Activated CD8-positive, alpha-beta T cell treated with anti-CD3 and anti-CD28 coated beads, Interleukin-2, amount 10 ng/mL, durations not matched to agents 7 days and 5 days (primary cell): ENCODE results near the gene MST1R. TPM values are rescaled to one million over a fixed set of nuclear protein-coding genes. Genes with fewer than 3 reads are reported as not detected.
"Not testable (repeated sequence)": the region's sequence is repeated elsewhere in the genome, so short reads cannot be mapped to it uniquely, and the experiment has no call there.

ENCODE experiments used
- ATAC-seq: fragments of 150-1000 bp; cut with Tn5 transposase; one replicate; pipeline ENCODE4 v1.10.0; 2021; ENCODE audit warnings: moderate library complexity
- CTCF ChIA-PET: fragments of 350-600 bp; sonication (Branson Sonifier 250); formaldehyde crosslinking; loops from one replicate; lab custom pipeline; 2021; ENCODE audit warnings: antibody characterized with exemption; lab: Charles Lee
- POLR2A ChIA-PET: fragments of 350-600 bp; sonication (Branson Sonifier 250); formaldehyde crosslinking; loops from one replicate; lab custom pipeline; 2021; ENCODE audit warnings: antibody characterized with exemption; lab: Charles Lee
- DNase-seq: peaks from one replicate; pipeline ENCODE4 v3.0.0-alpha.2; 2020
- H3K27ac Mint-ChIP-seq: one replicate; pipeline ENCODE4 v1.8.0; 2021; ENCODE audit warnings: mild to moderate bottlenecking, mixed read lengths
- H3K27me3 Mint-ChIP-seq: one replicate; pipeline ENCODE4 v1.8.0; 2021; ENCODE audit warnings: low read depth, mixed read lengths
- H3K36me3 Mint-ChIP-seq: one replicate; pipeline ENCODE4 v1.8.0; 2021; ENCODE audit warnings: low read depth, mixed read lengths
- H3K4me1 Mint-ChIP-seq: one replicate; pipeline ENCODE4 v1.8.0; 2021; ENCODE audit warnings: low read depth, mixed read lengths
- H3K4me3 Mint-ChIP-seq: one replicate; pipeline ENCODE4 v1.8.0; 2021; ENCODE audit warnings: mild to moderate bottlenecking, mixed read lengths
- H3K9me3 Mint-ChIP-seq: one replicate; pipeline ENCODE4 v1.8.0; 2022; ENCODE audit warnings: mixed read lengths; ENCODE audit not compliant: insufficient read depth
- total RNA-seq, 2 experiments: library from RNA; stranded (reverse); gene quantifications; one replicate each; pipeline ENCODE4 v1.2.3, GENCODE V29; 2021

MST1R gene
- total RNA-seq, 2 experiments from 2014 or later: 3.2 to 3.9 TPM

- CTCF ChIA-PET: interaction anchor here (1.1 to 3.1 kb wide), 2 partner anchors 9 to 11 kb away, joined by 3 to 19 read pairs; partner anchors contain the start of gene RBM6
- Mint-ChIP-seq H3K4me3 (peak overlapping the region; percentile 80), H3K27me3 (no peaks in the 10 kb centered on the region), H3K27ac (peak overlapping the region; percentile 25), H3K4me1 (peaks cover 26% of the 10 kb centered on the region), H3K36me3 (peaks cover 7% of the 10 kb centered on the region), H3K9me3 (no peaks in the 10 kb centered on the region)
- ATAC-seq (no peak), DNase-seq (no peak)
- POLR2A ChIA-PET: interaction anchor here (3.0 kb wide), 1 partner anchor 11 kb away, joined by 24 read pairs; the partner anchor contains the start of gene RBM6
These were observed 24.9 kb upstream of the MST1R start for GRCh38 chr3:49928481-49929017.

- ChIA-PET POLR2A (no interaction called here), CTCF (no interaction called here)
- Mint-ChIP-seq H3K9me3 (no peaks in the 10 kb centered on the region), H3K4me1 (peaks cover 26% of the 10 kb centered on the region), H3K4me3 (peak overlapping the region; percentile 80), H3K27ac (no peak overlapping the region), H3K36me3 (peaks cover 7% of the 10 kb centered on the region), H3K27me3 (no peaks in the 10 kb centered on the region)
- ATAC-seq (no peak), DNase-seq (no peak)
These were observed 24.1 kb upstream of the MST1R start for GRCh38 chr3:49927798-49928197.

- Mint-ChIP-seq H3K4me3 (no peak overlapping the region), H3K27ac (peak overlapping the region; percentile 12), H3K36me3 (peaks cover 7% of the 10 kb centered on the region), H3K4me1 (peaks cover 26% of the 10 kb centered on the region), H3K27me3 (no peaks in the 10 kb centered on the region), H3K9me3 (no peaks in the 10 kb centered on the region)
- ChIA-PET POLR2A (no interaction called here), CTCF (no interaction called here)
- DNase-seq: no peak
- no peak for ATAC-seq
These were observed 22.6 kb upstream of the MST1R start for GRCh38 chr3:49926117-49926728.

- Mint-ChIP-seq H3K27ac (no peak overlapping the region), H3K4me1 (peaks cover 24% of the 10 kb centered on the region), H3K36me3 (peaks cover 7% of the 10 kb centered on the region), H3K27me3 (no peaks in the 10 kb centered on the region), H3K9me3 (no peaks in the 10 kb centered on the region), H3K4me3 (no peak overlapping the region)
- ChIA-PET CTCF (interaction anchor here (1.5 kb wide), 1 partner anchor 9 kb away, joined by 4 read pairs; no protein-coding TSS in a partner anchor), POLR2A (interaction anchor here (1.7 kb wide), 1 partner anchor 15 kb away, joined by 6 read pairs; the partner anchor contains the start of gene RBM6)
- DNase-seq: no peak
- ATAC-seq: no peak
These were observed 21.8 kb upstream of the MST1R start for GRCh38 chr3:49925485-49925884.

- Mint-ChIP-seq H3K4me1 (peaks cover 18% of the 10 kb centered on the region), H3K27ac (no peak overlapping the region), H3K27me3 (no peaks in the 10 kb centered on the region), H3K36me3 (peaks cover 7% of the 10 kb centered on the region), H3K9me3 (no peaks in the 10 kb centered on the region), H3K4me3 (no peak overlapping the region)
- ATAC-seq: no peak
- no peak for DNase-seq
- CTCF ChIA-PET: interaction anchor here (1.5 kb wide), 1 partner anchor 8 kb away, joined by 4 read pairs; no protein-coding TSS in a partner anchor
- POLR2A ChIA-PET: interaction anchor here (0.6 to 1.7 kb wide), 2 partner anchors 16 to 69 kb away, joined by 3 to 6 read pairs; partner anchors contain the start of genes RBM6 and TRAIP
These were observed 21.0 kb upstream of the MST1R start for GRCh38 chr3:49924683-49925082.

GRCh38 chr3:49917806-49918590 is 14.3 kb upstream of the MST1R start:
- H3K4me3 Mint-ChIP-seq, H3K4me1 Mint-ChIP-seq, H3K27me3 Mint-ChIP-seq, DNase-seq, H3K36me3 Mint-ChIP-seq, H3K9me3 Mint-ChIP-seq: not testable (repeated sequence)
- peak overlapping the region; percentile 63 for H3K27ac Mint-ChIP-seq
- peak; percentile 49 for ATAC-seq
- ChIA-PET POLR2A (interaction anchor here (1.0 kb wide), 1 partner anchor 11 kb away, joined by 4 read pairs; the partner anchor contains the start of gene MON1A), CTCF (interaction anchor here (0.8 to 1.0 kb wide), 2 partner anchors 11 to 12 kb away, joined by 3 read pairs; partner anchors contain the start of gene MON1A)

- Mint-ChIP-seq H3K27ac (no peak overlapping the region), H3K36me3 (no peaks in the 10 kb centered on the region), H3K9me3 (no peaks in the 10 kb centered on the region), H3K4me1 (peaks cover 2% of the 10 kb centered on the region), H3K4me3 (no peak overlapping the region), H3K27me3 (no peaks in the 10 kb centered on the region)
- ChIA-PET POLR2A (no interaction called here), CTCF (interaction anchor here (1.4 kb wide), 1 partner anchor 8 kb away, joined by 4 read pairs; no protein-coding TSS in a partner anchor)
- DNase-seq (no peak), ATAC-seq (no peak)
These were observed 13.0 kb upstream of the MST1R start for GRCh38 chr3:49916686-49917085.

- Mint-ChIP-seq H3K4me1 (peaks cover 2% of the 10 kb centered on the region), H3K36me3 (peaks cover 3% of the 10 kb centered on the region), H3K27ac (no peak overlapping the region), H3K9me3 (no peaks in the 10 kb centered on the region), H3K4me3 (no peak overlapping the region), H3K27me3 (no peaks in the 10 kb centered on the region)
- DNase-seq (no peak), ATAC-seq (no peak)
- POLR2A ChIA-PET: no interaction called here
- CTCF ChIA-PET: interaction anchor here (1.3 to 2.9 kb wide), 2 partner anchors 9 to 76 kb away, joined by 3 to 12 read pairs; no protein-coding TSS in a partner anchor
These were observed 11.2 kb upstream of the MST1R start for GRCh38 chr3:49914906-49915305.

GRCh38 chr3:49912881-49913281 is 9.2 kb upstream of the MST1R start:
- DNase-seq (no peak), ATAC-seq (no peak)
- ChIA-PET CTCF (no interaction called here), POLR2A (no interaction called here)
- Mint-ChIP-seq H3K27me3 (no peaks in the 10 kb centered on the region), H3K4me1 (no peaks in the 10 kb centered on the region), H3K4me3 (no peak overlapping the region), H3K36me3 (peaks cover 3% of the 10 kb centered on the region), H3K27ac (no peak overlapping the region), H3K9me3 (no peaks in the 10 kb centered on the region)

- Mint-ChIP-seq H3K27ac (no peak overlapping the region), H3K4me1 (peaks cover 4% of the 10 kb centered on the region), H3K4me3 (no peak overlapping the region), H3K9me3 (no peaks in the 10 kb centered on the region), H3K36me3 (peaks cover 3% of the 10 kb centered on the region), H3K27me3 (no peaks in the 10 kb centered on the region)
- no peak for DNase-seq
- POLR2A ChIA-PET: no interaction called here
- ATAC-seq: no peak
- CTCF ChIA-PET: interaction anchor here (1.0 kb wide), 1 partner anchor 70 kb away, joined by 3 read pairs; no protein-coding TSS in a partner anchor
These were observed 7.9 kb upstream of the MST1R start for GRCh38 chr3:49911611-49912010.

GRCh38 chr3:49911124-49911420 is 7.4 kb upstream of the MST1R start:
- H3K27me3 Mint-ChIP-seq: no peaks in the 10 kb centered on the region
- H3K36me3 Mint-ChIP-seq: peaks cover 3% of the 10 kb centered on the region
- no peak overlapping the region for H3K4me3 Mint-ChIP-seq
- ChIA-PET CTCF (no interaction called here), POLR2A (interaction anchor here (1.0 kb wide), 1 partner anchor 16 kb away, joined by 4 read pairs; no protein-coding TSS in a partner anchor)
- ATAC-seq: no peak
- H3K9me3 Mint-ChIP-seq: no peaks in the 10 kb centered on the region
- H3K4me1 Mint-ChIP-seq: peaks cover 10% of the 10 kb centered on the region
- DNase-seq: no peak
- H3K27ac Mint-ChIP-seq: no peak overlapping the region
